ENCODE results near the gene CRADD. TPM values are rescaled to one million over a fixed set of nuclear protein-coding genes. Genes with fewer than 3 reads are reported as not detected.

The CRADD gene
- total RNA-seq, 1 donor from 2014 or later = 19.1 TPM

DNA sequence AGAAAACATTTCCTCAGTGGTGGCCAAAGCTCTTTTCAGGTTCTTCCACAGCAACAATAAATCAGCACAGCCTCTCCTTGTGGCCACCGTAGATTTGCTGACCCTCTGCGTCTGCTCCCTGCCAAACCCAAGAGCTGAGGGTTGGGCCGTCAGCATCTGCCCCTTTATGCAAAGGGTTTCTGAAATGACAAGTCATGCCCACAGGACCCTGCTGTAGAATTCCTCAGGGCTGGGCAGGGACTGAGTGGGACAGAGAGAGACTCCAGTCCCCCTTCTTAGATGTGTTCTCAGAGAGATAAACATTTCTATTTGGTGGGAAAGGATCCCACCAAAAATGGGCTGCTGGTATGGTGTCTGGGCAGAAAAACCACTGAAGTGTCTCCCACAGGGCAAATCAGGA lies 238.2 kb downstream of the CRADD start:
- no peaks in the 10 kb centered on the region for H3K36me3 ChIP-seq (ENCODE audit: control insufficient read depth, insufficient read depth, low read length)
- no peaks in the 10 kb centered on the region for H3K27me3 ChIP-seq (ENCODE audit: control insufficient read depth, insufficient read depth, low read length)
- DNase-seq (ENCODE audit: low read depth) = no peak
- no peak for TF ChIP-seq CTCF (IDR thresholded peaks at IDR 0.05; ENCODE audit: insufficient read depth, low read length, poor library complexity, severe bottlenecking)
- H3K4me3 ChIP-seq (ENCODE audit: low read depth, low read length) = no peak overlapping the region

DNA sequence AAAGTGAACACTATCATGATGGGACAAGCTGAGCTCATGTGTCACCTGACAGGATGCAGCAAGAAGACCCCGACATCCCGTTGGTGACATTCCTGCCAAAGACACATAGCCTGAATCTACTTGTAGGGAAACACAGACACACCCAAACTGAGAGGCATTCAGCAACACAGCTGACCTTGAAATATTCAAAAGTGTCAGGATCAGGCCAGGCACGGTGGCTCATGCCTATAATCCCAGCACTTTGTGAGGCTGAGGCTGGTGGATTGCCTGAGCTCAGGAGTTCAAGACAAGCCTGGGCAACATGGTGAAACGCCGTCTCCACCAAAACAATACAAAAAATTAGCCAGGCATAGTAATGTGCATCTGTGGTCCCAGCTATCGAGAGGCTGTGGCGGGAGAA lies 239.2 kb downstream of the CRADD start:
- H3K36me3 ChIP-seq (ENCODE audit: control insufficient read depth, insufficient read depth, low read length) = no peaks in the 10 kb centered on the region
- no peak for TF ChIP-seq CTCF (IDR thresholded peaks at IDR 0.05; ENCODE audit: insufficient read depth, low read length, poor library complexity, severe bottlenecking)
- no peaks in the 10 kb centered on the region for H3K27me3 ChIP-seq (ENCODE audit: control insufficient read depth, insufficient read depth, low read length)
- DNase-seq (ENCODE audit: low read depth) = no peak
- H3K4me3 ChIP-seq (ENCODE audit: low read depth, low read length) = no peak overlapping the region

- no peak for TF ChIP-seq CTCF (IDR thresholded peaks at IDR 0.05; ENCODE audit: insufficient read depth, low read length, poor library complexity, severe bottlenecking)
- Histone ChIP-seq H3K4me3 (ENCODE audit: low read depth, low read length) (no peak overlapping the region), H3K27me3 (ENCODE audit: control insufficient read depth, insufficient read depth, low read length) (no peaks in the 10 kb centered on the region), H3K36me3 (ENCODE audit: control insufficient read depth, insufficient read depth, low read length) (no peaks in the 10 kb centered on the region)
- no peak for DNase-seq (ENCODE audit: low read depth)
These were observed 241.1 kb downstream of the CRADD start for GRCh38 chr12:93918262-93918661.

DNA sequence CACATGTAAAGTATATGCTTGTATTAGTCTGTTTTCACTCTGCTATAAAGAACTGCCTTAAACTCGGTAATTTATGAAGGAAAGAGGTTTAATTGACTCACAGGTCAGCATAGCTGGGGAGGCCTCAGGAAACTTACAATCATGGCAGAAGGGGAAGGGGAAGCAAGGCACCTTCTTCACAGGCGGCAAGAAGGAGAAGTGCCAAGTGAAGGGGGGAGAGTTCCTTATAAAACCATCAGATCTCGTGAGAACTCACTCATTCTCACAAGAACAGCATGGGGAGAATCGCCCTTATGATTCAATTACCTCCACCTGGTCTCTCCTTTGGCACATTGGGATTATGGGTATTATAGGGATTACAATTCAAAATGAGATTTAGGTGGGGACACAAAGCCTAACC lies 241.7 kb downstream of the CRADD start:
- Histone ChIP-seq H3K36me3 (ENCODE audit: control insufficient read depth, insufficient read depth, low read length) (no peaks in the 10 kb centered on the region), H3K27me3 (ENCODE audit: control insufficient read depth, insufficient read depth, low read length) (no peaks in the 10 kb centered on the region), H3K4me3 (ENCODE audit: low read depth, low read length) (no peak overlapping the region)
- TF ChIP-seq CTCF (IDR thresholded peaks at IDR 0.05; ENCODE audit: insufficient read depth, low read length, poor library complexity, severe bottlenecking) = no peak
- no peak for DNase-seq (ENCODE audit: low read depth)

DNA sequence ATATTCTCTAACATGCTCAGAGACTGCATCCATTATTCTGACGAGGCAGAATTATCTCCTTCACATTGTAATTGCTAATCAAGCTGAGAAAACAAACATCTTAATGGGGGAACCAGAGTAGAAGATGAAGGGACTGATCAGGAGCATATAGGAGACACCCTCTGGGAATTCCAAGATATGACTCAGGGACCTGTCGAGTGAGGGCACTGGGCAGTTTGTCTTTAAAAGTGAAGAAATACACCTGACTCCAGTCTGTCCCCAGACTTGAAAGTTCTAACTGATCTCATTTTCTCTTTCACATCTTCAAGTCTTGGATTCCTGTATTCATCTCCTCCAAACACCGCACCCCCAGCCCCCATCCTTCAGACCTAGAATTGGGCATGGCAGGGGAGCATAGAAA lies 244.3 kb downstream of the CRADD start:
- Histone ChIP-seq H3K36me3 (ENCODE audit: control insufficient read depth, insufficient read depth, low read length) (no peaks in the 10 kb centered on the region), H3K4me3 (ENCODE audit: low read depth, low read length) (no peak overlapping the region), H3K27me3 (ENCODE audit: control insufficient read depth, insufficient read depth, low read length) (no peaks in the 10 kb centered on the region)
- no peak for TF ChIP-seq CTCF (IDR thresholded peaks at IDR 0.05; ENCODE audit: insufficient read depth, low read length, poor library complexity, severe bottlenecking)
- no peak for DNase-seq (ENCODE audit: low read depth)

DNA sequence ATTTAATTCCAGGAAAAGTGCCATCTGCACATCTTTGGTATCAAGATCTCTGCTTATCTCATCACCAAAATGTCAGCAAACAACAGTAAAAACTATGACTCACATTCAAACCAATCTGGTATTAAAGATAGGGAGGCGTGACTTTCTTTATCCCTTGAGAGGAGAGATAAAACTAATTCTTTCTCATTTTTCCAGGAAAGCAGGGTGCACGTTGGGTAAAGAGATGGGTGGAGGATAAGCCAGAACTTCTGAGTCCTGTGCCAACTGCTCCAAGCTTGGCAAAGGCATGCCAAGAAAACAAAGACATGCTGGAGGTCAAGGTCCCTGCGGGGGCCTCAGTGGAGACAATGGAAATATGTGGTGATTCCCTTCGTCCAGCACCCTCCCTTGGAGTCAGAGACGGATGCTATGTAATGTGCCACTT lies 245.4 kb downstream of the CRADD start:
- TF ChIP-seq CTCF (IDR thresholded peaks at IDR 0.05; ENCODE audit: insufficient read depth, low read length, poor library complexity, severe bottlenecking) = no peak
- Histone ChIP-seq H3K4me3 (ENCODE audit: low read depth, low read length) (no peak overlapping the region), H3K27me3 (ENCODE audit: control insufficient read depth, insufficient read depth, low read length) (no peaks in the 10 kb centered on the region), H3K36me3 (ENCODE audit: control insufficient read depth, insufficient read depth, low read length) (no peaks in the 10 kb centered on the region)
- no peak for DNase-seq (ENCODE audit: low read depth)

Measured in kidney epithelial cell (primary cell).